Activated CD4-positive, alpha-beta memory T cell treated with anti-CD3 and anti-CD28 coated beads, Interleukin-2, amount 10 ng/mL, durations not matched to agents 7 days and 5 days (primary cell): ENCODE data around the gene PDE4D. TPM values are rescaled to one million over a fixed set of nuclear protein-coding genes. Genes with fewer than 3 reads are reported as not detected.

Experiments
- CTCF ChIA-PET: fragments of 350-600 bp; sonication (Branson Sonifier 250); formaldehyde crosslinking; loops from one replicate; lab custom pipeline; 2021; ENCODE audit warnings: antibody characterized with exemption, inconsistent platforms; lab: Charles Lee
- POLR2A ChIA-PET: fragments of 350-600 bp; sonication (Branson Sonifier 250); formaldehyde crosslinking; loops from one replicate; lab custom pipeline; 2021; ENCODE audit warnings: antibody characterized with exemption; lab: Charles Lee
- DNase-seq: peaks from one replicate; pipeline ENCODE4 v3.0.0-alpha.2; 2020
- H3K27ac Mint-ChIP-seq: one replicate; pipeline ENCODE4 v1.8.0; 2021; ENCODE audit warnings: mild to moderate bottlenecking, mixed read lengths
- H3K27me3 Mint-ChIP-seq: one replicate; pipeline ENCODE4 v1.8.0; 2021; ENCODE audit warnings: mixed read lengths
- H3K36me3 Mint-ChIP-seq: one replicate; pipeline ENCODE4 v1.8.0; 2021; ENCODE audit warnings: low read depth, mixed read lengths
- H3K4me1 Mint-ChIP-seq: one replicate; pipeline ENCODE4 v1.8.0; 2021; ENCODE audit warnings: mixed read lengths
- H3K4me3 Mint-ChIP-seq: one replicate; pipeline ENCODE4 v1.8.0; 2021; ENCODE audit warnings: mild to moderate bottlenecking, mixed read lengths
- H3K9me3 Mint-ChIP-seq: one replicate; pipeline ENCODE4 v1.8.0; 2021; ENCODE audit warnings: mixed read lengths
- total RNA-seq, 2 experiments: library from RNA; stranded (reverse); gene quantifications; one replicate each; pipeline ENCODE4 v1.2.3, GENCODE V29; 2021

The PDE4D gene
- total RNA-seq, 2 experiments from 2014 or later = 123 to 126 TPM

DNA sequence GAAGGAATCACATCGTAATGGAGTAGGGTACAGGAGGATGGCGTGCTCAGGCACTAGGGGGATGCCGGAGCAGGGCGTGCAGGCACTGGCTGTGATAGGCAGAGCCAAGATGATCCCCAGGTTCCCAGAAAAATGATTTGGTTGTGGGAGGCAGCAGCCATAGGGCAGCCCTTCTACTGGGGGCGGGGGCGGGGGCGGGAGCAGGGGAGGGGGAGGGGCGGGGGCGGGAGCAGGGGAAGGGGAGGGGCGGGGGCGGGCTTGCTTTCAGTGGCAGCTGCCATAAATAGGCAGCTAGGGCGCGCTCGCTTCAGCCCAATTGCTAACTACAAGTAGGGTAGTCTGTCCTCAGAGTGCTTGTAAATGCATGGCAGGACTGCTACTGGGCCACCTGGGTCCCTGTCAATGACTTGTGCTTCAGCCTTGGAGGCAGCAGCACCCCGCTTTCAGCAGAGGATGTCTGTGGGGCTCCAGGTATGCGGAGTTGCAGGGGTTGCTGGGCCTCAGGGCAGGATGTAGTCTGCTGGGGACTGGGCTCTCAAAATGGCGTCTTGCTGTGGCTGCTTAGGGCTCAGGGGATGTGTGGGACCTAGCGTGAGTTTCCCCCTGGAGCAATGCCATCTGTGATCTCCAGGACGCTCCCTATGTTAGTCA lies 956.4 kb downstream of the PDE4D start:
- H3K27me3 Mint-ChIP-seq = peaks cover under 1% of the 10 kb centered on the region
- H3K4me3 Mint-ChIP-seq = no peak overlapping the region
- CTCF ChIA-PET = no interaction called here
- POLR2A ChIA-PET = no interaction called here
- H3K9me3 Mint-ChIP-seq = no peaks in the 10 kb centered on the region
- peaks cover 3% of the 10 kb centered on the region for H3K36me3 Mint-ChIP-seq
- peaks cover 23% of the 10 kb centered on the region for H3K4me1 Mint-ChIP-seq
- H3K27ac Mint-ChIP-seq = no peak overlapping the region
- no peak for DNase-seq

DNA sequence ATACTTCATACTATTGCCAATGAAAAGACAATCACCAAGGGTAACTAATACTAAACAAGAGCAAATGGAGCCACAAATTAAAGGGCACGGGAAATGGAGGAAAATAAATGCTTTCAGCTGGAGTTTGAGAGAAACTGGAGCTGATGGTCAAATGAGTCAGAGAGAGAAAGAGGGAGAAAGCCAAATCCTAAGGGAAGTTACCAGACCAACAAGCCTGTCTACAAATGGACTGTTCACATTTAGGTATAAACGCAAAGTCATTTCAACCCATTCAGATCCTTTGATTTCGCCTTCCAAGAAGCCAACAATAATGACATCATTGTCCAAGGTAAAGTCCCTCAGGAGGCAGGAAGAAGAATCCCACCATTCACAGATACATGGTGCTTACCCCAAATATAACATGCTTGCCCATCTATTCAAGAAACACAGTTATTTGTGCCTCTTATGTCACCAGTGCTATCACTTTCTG lies 958.9 kb downstream of the PDE4D start:
- peaks cover 7% of the 10 kb centered on the region for H3K27me3 Mint-ChIP-seq
- CTCF ChIA-PET = no interaction called here
- H3K4me1 Mint-ChIP-seq = peaks cover 23% of the 10 kb centered on the region
- peaks cover under 1% of the 10 kb centered on the region for H3K9me3 Mint-ChIP-seq
- no peak overlapping the region for H3K27ac Mint-ChIP-seq
- POLR2A ChIA-PET = no interaction called here
- no peak for DNase-seq
- H3K4me3 Mint-ChIP-seq = no peak overlapping the region
- H3K36me3 Mint-ChIP-seq = peaks cover 3% of the 10 kb centered on the region

DNA sequence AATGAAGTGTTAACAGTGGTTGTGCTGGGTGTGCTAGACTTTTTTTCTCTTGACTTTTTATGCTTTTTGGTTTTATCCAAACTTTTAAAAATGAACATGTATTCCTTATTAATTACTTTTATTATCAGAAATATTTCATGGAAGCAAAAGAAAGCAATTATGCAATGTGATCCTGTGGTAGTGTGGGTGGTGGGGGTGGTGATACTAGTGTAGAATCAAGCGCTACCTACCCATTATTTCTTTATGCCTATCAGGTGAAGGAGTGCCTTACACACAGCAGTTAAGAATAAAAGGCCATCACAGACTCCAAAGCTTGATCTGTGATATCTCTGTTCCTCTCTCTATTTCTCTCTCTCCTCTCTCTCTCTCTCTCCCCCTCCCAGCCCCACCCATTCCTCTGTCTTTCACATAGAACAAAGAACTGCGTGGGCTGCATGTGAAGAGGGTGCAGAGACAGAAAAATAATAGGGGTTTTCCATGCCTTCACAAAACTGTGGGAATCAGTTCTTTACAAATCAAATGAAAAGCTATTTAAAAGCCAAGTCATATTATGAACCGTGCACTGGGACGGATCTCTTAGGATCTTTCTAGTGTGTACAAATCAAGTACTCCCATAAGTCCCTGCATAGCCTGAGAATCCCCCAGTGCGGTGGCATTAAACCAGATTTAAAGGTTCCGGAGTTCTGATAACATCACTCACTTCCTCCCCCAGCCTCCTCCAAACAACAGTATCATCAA lies 959.5 kb downstream of the PDE4D start:
- no peak overlapping the region for H3K27ac Mint-ChIP-seq

DNA sequence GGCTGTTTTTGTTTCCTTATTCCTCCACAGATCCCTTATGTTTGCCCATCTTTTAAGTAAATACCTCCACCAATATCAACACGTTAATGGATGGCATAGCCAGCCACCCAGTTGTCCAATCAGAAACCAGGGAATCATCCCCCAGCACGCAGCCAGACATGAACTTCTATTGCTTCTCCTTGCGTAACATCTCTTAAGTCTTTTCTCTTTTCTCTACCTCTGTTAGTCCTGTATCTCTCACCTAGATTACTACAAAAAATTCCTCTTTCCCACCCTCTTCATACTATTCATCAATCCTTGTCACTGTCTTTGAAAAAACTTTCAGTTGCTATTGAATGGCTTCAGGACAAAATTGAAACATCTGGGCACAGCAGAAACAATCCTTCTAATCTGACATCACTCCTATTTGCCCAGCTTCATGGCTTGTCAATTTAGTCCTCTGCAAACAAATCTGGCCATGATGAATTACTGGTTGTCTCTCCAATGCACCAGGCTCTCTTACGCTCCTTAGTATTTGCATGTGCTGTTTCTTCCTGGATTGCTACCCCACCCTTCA lies 961.4 kb downstream of the PDE4D start:
- CTCF ChIA-PET = no interaction called here

More for the DNA sequence above, 959.5 kb downstream of the PDE4D start:
- H3K27me3 Mint-ChIP-seq = peaks cover 7% of the 10 kb centered on the region
- peaks cover 23% of the 10 kb centered on the region for H3K4me1 Mint-ChIP-seq
- no peak for DNase-seq
- ChIA-PET CTCF (no interaction called here), POLR2A (no interaction called here)
- no peak overlapping the region for H3K4me3 Mint-ChIP-seq
- peaks cover 3% of the 10 kb centered on the region for H3K36me3 Mint-ChIP-seq
- H3K9me3 Mint-ChIP-seq = peaks cover 3% of the 10 kb centered on the region

DNA sequence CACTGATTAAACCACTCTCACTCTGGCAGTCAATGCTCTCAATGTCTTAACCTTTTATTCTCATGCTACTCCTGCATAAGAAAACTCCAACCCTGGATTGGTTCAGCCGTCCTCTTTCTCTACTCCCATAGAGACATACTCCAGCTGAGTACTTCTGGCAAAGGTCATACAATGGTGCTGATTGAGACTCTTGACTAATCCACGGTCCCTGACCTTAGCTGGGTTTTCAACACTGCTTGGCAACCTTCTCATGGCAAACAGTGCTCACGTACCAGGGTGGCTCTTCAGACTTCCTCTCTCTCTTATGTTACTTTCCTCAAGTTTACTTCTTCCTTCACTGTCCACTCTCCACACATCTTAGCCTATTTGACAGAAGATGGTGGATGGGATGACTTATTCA lies 963.0 kb downstream of the PDE4D start:
- Mint-ChIP-seq H3K4me1 (peaks cover 36% of the 10 kb centered on the region), H3K27ac (no peak overlapping the region), H3K9me3 (peaks cover 3% of the 10 kb centered on the region), H3K4me3 (no peak overlapping the region), H3K36me3 (no peaks in the 10 kb centered on the region), H3K27me3 (peaks cover 10% of the 10 kb centered on the region)
- CTCF ChIA-PET = no interaction called here
- no peak for DNase-seq
- POLR2A ChIA-PET = no interaction called here

More for the DNA sequence above, 961.4 kb downstream of the PDE4D start:
- Mint-ChIP-seq H3K36me3 (peaks cover 3% of the 10 kb centered on the region), H3K4me1 (peaks cover 22% of the 10 kb centered on the region), H3K9me3 (peaks cover 3% of the 10 kb centered on the region), H3K27ac (no peak overlapping the region), H3K4me3 (no peak overlapping the region), H3K27me3 (peaks cover 10% of the 10 kb centered on the region)
- POLR2A ChIA-PET = no interaction called here
- no peak for DNase-seq

DNA sequence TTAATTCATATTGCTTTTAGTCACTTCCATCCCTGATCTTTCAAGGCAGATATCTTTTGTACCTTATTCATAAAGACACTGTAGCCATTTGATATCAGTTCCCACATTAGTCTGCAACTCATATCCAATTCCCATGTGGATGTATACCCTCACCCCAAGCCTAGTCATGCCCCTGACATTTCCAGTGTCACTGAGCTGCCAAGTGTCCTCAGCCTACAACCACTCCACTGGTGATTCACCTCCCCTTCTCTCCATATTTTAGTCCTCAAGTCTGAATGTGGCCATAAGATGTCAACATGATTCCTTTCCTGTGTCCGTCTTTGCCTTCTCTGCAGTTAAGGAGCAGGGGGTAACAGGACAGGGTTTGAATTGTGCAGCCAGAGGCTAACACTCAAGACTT lies 963.8 kb downstream of the PDE4D start:
- H3K9me3 Mint-ChIP-seq = peaks cover 3% of the 10 kb centered on the region
- DNase-seq = no peak
- H3K27ac Mint-ChIP-seq = no peak overlapping the region
- H3K27me3 Mint-ChIP-seq = peaks cover 10% of the 10 kb centered on the region
- no peaks in the 10 kb centered on the region for H3K36me3 Mint-ChIP-seq
- CTCF ChIA-PET = no interaction called here
- POLR2A ChIA-PET = no interaction called here
- no peak overlapping the region for H3K4me3 Mint-ChIP-seq
- peaks cover 31% of the 10 kb centered on the region for H3K4me1 Mint-ChIP-seq

DNA sequence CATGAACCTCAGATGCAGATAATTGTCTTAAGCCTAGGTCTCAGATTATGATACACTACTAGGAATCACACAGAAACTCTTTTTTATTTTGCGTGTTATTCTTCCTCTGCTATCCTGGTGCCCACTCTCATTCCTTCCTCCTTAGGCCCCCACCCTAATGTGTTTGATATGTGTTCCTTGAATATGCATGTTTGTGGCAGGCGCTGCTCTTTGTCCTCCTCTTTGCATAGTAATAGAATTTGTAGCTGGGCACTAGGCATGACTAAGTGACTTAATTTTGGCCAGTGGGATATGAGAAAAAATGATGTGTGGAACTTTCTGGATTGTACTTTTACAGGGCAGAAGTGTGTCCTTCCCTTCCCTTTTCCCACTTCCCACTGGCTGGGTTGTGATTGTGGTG lies 965.6 kb downstream of the PDE4D start:
- H3K27ac Mint-ChIP-seq = no peak overlapping the region
- no peaks in the 10 kb centered on the region for H3K36me3 Mint-ChIP-seq
- no peak for DNase-seq
- ChIA-PET POLR2A (no interaction called here), CTCF (no interaction called here)
- H3K4me3 Mint-ChIP-seq = no peak overlapping the region
- peaks cover 21% of the 10 kb centered on the region for H3K4me1 Mint-ChIP-seq
- peaks cover 3% of the 10 kb centered on the region for H3K9me3 Mint-ChIP-seq
- H3K27me3 Mint-ChIP-seq = peaks cover 10% of the 10 kb centered on the region

DNA sequence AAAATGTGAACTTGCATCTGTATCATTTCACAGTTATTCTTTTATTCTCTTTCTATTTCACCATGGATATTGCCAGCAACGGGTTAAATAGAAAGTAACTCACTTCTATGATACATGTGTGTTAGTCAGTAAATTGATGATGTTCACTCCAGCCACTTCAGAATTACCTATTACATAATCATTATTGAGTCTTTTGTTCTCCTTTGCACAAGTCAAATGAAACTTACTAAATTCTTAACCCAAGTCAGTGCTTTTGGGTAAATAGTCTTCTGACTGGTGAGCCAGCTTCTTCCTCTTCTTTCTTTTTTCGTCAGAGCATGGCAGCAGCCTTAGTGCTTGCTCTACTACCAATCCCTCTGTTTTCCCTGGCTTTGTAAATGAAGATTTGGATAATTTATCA lies 966.3 kb downstream of the PDE4D start:
- no peaks in the 10 kb centered on the region for H3K36me3 Mint-ChIP-seq
- no peak overlapping the region for H3K4me3 Mint-ChIP-seq
- H3K27ac Mint-ChIP-seq = no peak overlapping the region
- CTCF ChIA-PET = no interaction called here
- DNase-seq = no peak
- H3K4me1 Mint-ChIP-seq = peaks cover 21% of the 10 kb centered on the region
- peaks cover 3% of the 10 kb centered on the region for H3K9me3 Mint-ChIP-seq
- POLR2A ChIA-PET = no interaction called here
- peaks cover 9% of the 10 kb centered on the region for H3K27me3 Mint-ChIP-seq

DNA sequence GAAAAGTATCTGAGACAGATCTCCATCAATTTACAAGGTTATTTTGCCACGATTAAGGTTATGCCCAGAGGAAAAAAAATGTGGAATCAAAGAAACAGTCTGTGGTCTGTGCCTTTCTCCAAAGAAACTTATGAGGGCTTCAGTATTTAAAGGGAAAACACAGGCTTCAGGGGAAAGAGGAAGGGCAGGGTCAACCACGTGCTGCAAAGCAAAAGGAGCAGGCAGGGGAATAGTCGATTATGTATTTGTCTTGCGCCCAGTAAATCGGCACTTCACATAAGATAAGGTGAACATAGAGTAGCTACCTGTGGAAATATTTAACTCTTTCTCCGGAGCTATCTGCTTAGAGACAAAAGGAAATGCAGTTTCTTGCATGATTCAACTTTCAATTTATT lies 967.0 kb downstream of the PDE4D start:
- CTCF ChIA-PET = no interaction called here
- H3K27ac Mint-ChIP-seq = no peak overlapping the region

DNA sequence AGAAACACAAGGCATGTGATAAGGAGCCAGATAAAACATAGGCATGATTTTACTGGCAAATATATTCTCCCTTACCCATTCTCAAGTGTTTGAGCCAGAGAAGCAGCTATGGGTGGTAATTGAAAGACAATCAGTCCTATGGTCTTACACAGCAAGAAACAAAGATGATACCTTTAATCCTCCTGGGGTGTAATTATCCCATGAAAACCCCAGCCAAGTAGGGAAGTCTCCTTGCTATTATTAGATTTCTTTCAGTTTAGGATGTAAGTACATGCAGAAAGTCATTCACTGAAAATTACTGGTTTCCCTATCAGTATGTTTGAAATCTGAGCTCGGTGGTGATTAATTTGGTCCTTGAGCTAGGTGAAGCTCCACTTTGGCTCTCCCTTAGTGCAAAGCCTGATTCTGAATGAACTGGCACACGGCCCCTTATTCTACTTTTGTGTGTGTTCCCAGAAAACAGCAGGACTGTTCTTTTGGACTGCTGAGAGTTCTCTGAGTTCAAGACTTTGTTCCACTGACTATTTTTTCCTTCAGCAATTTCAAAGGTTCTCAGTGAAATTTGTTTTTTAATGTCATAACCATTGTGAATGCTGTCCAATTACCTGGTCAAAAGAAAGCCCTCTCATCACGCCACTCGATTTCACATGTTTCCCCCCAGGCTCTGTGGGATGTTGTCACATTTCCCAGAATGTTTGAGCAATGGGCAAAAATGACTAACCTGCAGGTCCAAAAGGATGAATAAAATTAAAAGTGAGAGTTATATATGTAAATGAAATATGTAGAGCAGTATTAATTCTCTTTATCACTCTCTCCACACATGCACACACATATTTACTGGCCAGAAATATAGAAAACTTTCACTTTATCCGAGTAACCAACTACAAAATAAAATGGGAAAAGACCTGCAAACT lies 967.6 kb downstream of the PDE4D start:
- peaks cover 23% of the 10 kb centered on the region for H3K4me1 Mint-ChIP-seq
- H3K36me3 Mint-ChIP-seq = no peaks in the 10 kb centered on the region
- peaks cover 3% of the 10 kb centered on the region for H3K27me3 Mint-ChIP-seq
- ChIA-PET POLR2A (no interaction called here), CTCF (no interaction called here)
- H3K4me3 Mint-ChIP-seq = no peak overlapping the region
- DNase-seq = no peak
- H3K27ac Mint-ChIP-seq = no peak overlapping the region
- peaks cover 3% of the 10 kb centered on the region for H3K9me3 Mint-ChIP-seq

More for the DNA sequence above, 967.0 kb downstream of the PDE4D start:
- Mint-ChIP-seq H3K9me3 (peaks cover 3% of the 10 kb centered on the region), H3K36me3 (no peaks in the 10 kb centered on the region), H3K27me3 (peaks cover 5% of the 10 kb centered on the region), H3K4me3 (no peak overlapping the region), H3K4me1 (peaks cover 21% of the 10 kb centered on the region)
- DNase-seq = no peak
- POLR2A ChIA-PET = no interaction called here

DNA sequence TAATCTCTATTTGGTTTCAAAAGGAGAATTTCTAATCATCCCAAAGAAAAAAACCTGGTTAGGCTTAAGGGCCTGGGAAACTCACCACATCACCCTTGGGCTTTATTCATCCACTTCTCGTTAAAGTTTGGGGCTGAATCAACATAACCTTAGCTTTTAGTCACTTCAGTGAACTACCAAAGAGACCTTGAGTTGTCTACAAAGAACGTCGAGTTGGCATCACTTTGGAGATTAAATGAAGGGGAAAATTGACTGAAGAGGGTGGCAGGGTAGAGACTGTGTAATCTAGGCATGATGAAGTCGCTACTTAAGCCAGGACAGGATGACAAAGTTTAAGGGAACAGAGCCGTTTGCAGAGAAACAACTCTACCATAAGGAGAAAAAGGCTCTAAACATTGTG lies 969.2 kb downstream of the PDE4D start:
- Mint-ChIP-seq H3K9me3 (no peaks in the 10 kb centered on the region), H3K27ac (no peak overlapping the region), H3K4me3 (no peak overlapping the region), H3K36me3 (no peaks in the 10 kb centered on the region), H3K27me3 (peaks cover 2% of the 10 kb centered on the region), H3K4me1 (peaks cover 25% of the 10 kb centered on the region)
- ChIA-PET POLR2A (no interaction called here), CTCF (no interaction called here)
- no peak for DNase-seq

DNA sequence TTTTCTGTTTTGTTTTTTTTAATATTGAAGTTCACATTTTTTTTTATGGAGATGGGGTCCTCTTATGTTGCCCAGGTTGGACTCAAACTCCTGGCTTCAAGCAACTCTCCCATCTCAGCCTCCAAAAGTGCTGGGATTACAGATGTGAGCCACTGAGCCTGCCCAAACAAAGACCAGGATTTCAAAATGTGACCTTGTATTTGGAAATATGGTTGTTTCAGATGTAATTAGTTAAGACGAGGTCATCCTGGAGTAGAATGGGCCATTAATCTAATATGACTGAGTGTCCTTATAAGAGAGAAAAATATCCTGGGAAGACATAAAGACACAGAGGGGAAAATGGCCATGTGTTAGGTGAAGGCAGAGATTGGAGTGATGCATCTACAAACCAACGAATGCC lies 970.2 kb downstream of the PDE4D start:
- Mint-ChIP-seq H3K36me3 (no peaks in the 10 kb centered on the region), H3K27ac (no peak overlapping the region)

More for the DNA sequence above, 970.2 kb downstream of the PDE4D start:
- CTCF ChIA-PET = no interaction called here
- Mint-ChIP-seq H3K9me3 (no peaks in the 10 kb centered on the region), H3K27me3 (peaks cover 2% of the 10 kb centered on the region), H3K4me1 (peaks cover 25% of the 10 kb centered on the region), H3K4me3 (no peak overlapping the region)
- POLR2A ChIA-PET = no interaction called here
- DNase-seq = no peak
